D721Med (cell line): ENCODE measurements around the gene MPZL1.

ENCODE experiments used
- DNase-seq: peaks from one replicate; pipeline ENCODE4 v3.0.0; 2011; ENCODE audit warnings: low spot score; ENCODE audit not compliant: insufficient read length
- FAIRE-seq: peaks from 2 replicates; lab custom pipeline; 2011; peaks lifted over from hg19 to GRCh38; lab: Jason Lieb, UNC
- CTCF ChIP-seq: IDR thresholded peaks from 2 replicates; pipeline ENCODE4 v1.5.1; 2012; ENCODE audit warnings: mild to moderate bottlenecking, control low read depth; ENCODE audit not compliant: insufficient read depth; ENCODE audit errors: missing control alignments

Gene MPZL1

GRCh38 chr1:167676916-167677848, 44.6 kb upstream of the MPZL1 start:
- no peak for FAIRE-seq
- no peak for TF ChIP-seq CTCF
- DNase-seq = no peak

DNA sequence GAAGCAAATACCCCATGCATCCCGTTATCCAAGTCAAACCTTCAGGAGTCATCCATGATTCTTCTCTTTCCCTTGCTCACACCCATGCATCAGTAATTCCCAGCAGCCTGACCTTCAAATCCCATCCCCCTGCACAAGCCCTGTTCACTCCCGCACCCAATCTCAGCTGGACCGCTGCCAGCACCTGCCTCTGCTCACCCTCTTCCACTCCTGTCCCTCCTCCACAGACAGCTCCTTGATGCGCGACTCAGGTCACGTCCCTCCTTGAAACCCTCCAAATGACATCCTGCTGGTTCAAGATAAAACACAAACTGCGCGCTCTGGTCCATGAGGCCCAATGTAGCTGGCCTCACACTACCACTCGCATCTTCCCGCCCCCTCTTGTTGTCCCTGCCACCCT, 43.4 kb upstream of the MPZL1 start:
- TF ChIP-seq CTCF = no peak
- DNase-seq = no peak
- no peak for FAIRE-seq

DNA sequence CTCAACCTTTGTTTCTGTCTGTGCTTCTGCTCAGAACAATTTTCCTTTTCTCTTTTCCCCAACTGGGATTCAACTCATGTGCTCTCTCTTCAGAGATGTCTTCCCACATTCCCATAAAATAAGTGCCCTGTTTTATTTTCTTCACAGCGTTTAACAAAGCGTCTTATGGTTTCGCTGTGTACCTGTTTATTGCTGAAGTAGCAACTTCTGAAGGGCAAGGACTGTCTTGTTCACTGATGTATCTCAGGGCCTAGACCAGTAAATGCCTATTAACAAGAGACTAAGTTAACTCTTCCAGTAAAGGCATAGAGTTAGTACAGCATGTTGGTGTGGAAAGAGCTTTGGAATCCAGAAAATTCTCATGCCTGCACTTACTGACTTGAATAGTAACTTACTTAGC, 42.9 kb upstream of the MPZL1 start:
- no peak for TF ChIP-seq CTCF
- DNase-seq (no peak), FAIRE-seq (no peak)

GRCh38 chr1:167679714-167680113, 42.1 kb upstream of the MPZL1 start:
- FAIRE-seq (no peak), DNase-seq (no peak)
- TF ChIP-seq CTCF = no peak

DNA sequence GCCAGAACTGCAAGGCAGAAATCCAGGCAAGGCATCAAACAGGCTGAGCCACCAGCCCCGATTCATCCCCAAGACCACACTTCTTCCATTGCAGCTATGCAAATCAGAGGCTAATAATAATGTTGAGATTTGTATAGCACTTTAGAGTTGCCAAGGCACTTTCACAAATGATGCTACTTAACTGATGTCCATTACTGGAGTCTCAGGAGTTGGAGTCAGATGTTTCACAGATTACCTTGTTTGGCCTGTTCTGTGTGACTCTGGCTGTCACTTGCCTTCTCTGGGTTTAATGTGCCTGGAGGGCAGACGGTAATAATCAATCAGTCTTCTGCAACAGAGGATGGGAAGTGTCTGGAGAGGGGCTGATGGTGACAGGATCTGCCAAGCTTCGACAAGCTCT, 40.8 kb upstream of the MPZL1 start:
- DNase-seq (no peak), FAIRE-seq (no peak)
- TF ChIP-seq CTCF = no peak

DNA sequence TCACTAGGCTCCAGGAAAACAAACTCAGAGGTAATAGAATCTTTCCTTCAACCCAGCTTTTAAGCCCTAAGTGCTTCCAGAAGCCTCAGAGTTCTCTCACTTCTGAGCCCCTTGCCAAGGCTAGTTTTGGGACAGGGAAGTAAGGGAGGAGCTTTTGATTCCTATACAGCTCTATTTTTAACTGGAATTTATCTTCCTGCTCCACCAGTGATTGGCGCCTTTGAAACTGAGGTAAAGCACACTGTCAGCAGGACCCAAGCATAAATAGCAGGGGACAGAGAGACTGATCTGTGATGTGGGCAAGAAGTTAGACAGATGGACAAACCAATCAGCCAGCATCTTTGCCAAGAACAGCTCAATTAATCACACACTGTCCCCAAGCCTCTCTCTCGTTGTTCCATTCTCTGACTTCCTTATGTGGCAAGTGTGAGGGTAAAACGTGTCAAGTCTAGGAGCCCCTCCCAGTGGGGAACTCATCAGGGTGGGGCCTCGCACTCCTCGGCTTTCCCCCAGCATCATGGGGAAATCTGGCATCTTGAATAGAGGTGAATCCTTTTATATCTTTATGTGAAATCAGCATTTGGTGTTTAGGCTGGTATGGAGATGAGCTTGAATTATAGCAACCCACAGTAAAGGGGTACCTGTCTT, 40.2 kb upstream of the MPZL1 start:
- no peak for DNase-seq
- FAIRE-seq = no peak
- no peak for TF ChIP-seq CTCF

DNA sequence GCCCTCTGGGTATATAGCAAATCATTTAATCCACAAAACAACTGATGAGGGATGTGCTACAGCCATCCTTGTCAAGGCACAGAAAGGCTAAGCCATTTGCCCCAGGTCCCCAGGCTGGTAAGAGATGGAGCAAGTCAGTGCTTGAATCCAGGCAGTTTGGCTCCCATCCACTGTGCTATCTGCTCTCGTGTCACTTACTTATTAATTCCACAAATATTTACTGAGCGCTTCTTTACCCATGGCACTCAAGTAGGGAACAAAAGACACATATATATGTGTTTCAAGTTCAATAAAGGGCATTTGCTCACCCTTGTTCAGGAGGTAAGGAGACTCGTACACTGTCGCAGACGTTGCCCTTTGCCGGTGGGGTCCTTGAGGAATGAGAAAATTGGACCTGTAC, 38.6 kb upstream of the MPZL1 start:
- DNase-seq (no peak), FAIRE-seq (no peak)
- no peak for TF ChIP-seq CTCF
